Panc1 (cell line): ENCODE results near the gene SCYL1. TPM values are rescaled to one million over a fixed set of nuclear protein-coding genes. Genes with fewer than 3 reads are reported as not detected.

Experiments
- ATAC-seq: fragments of 200-7000 bp; cut with Tn5 transposase; 2 replicates; pipeline ENCODE4 v1.9.1; 2020; ENCODE audit warnings: mild to moderate bottlenecking, moderate library complexity
- BruUV-seq: library from RNA; stranded (reverse); fragments of 400-500 nt; replicated peaks from 2 replicates; lab custom pipeline; 2021; lab: Mats Ljungman, UMichigan
- CTCF ChIA-PET: fragments of 300-600 bp; sonication (Branson Sonifier 250); formaldehyde crosslinking; loops from one replicate; lab custom pipeline; 2022; ENCODE audit warnings: antibody characterized with exemption; lab: Charles Lee
- POLR2A ChIA-PET: fragments of 300-600 bp; sonication (Branson Sonifier 250); formaldehyde crosslinking; loops from one replicate; lab custom pipeline; 2022; ENCODE audit warnings: antibody characterized with exemption; lab: Charles Lee
- DNase-seq: peaks from one replicate; pipeline ENCODE4 v3.0.0-alpha.2; 2010; ENCODE audit warnings: low read depth, low spot score
- H3K27ac ChIP-seq: 2 replicates; pipeline ENCODE4 v1.5.1; 2011; ENCODE audit warnings: mild to moderate bottlenecking, low read length, inconsistent platforms
- H3K27me3 ChIP-seq: fragments of 200-500 bp; sonication (Bioruptor generic); 2 replicates; pipeline ENCODE4 v1.6.0; 2014; ENCODE audit warnings: low read length, inconsistent platforms; ENCODE audit not compliant: control insufficient read depth, insufficient read depth
- H3K36me3 ChIP-seq: fragments of 200-500 bp; sonication (Bioruptor generic); 2 replicates; pipeline ENCODE4 v1.5.1; 2014; ENCODE audit warnings: inconsistent platforms, mild to moderate bottlenecking, low read length, moderate library complexity; ENCODE audit not compliant: control insufficient read depth, insufficient read depth
- H3K4me1 ChIP-seq: 2 replicates; pipeline ENCODE4 v1.5.1; 2011; ENCODE audit warnings: inconsistent platforms, mild to moderate bottlenecking, low read length, moderate library complexity; ENCODE audit not compliant: control insufficient read depth, insufficient read depth
- H3K4me3 ChIP-seq, 2 experiments: 2 replicates each; pipeline ENCODE4 v1.5.1; 2011 to 2012; ENCODE audit warnings: low read depth in 2 of 2, low read length in 2 of 2, mild to moderate bottlenecking in 2 of 2, inconsistent platforms in 1 of 2, moderate library complexity in 1 of 2
- H3K9me3 ChIP-seq: fragments of 200-500 bp; sonication (Bioruptor generic); 2 replicates; pipeline ENCODE4 v1.5.1; 2014; ENCODE audit warnings: low read depth, mild to moderate bottlenecking, inconsistent platforms, low read length, moderate library complexity; ENCODE audit not compliant: control insufficient read depth, insufficient read depth
- POLR2AphosphoS5 ChIP-seq: IDR thresholded peaks from 2 replicates; pipeline ENCODE4 v1.6.1; 2012; ENCODE audit warnings: mild to moderate bottlenecking, low read depth, low read length, moderate library complexity
- SIN3A ChIP-seq: IDR thresholded peaks from 2 replicates; pipeline ENCODE4 v1.6.1; 2012; ENCODE audit warnings: low read depth, mild to moderate bottlenecking, low read length, moderate library complexity, borderline replicate concordance; ENCODE audit not compliant: insufficient read depth
- TCF7L2 ChIP-seq: IDR thresholded peaks from 2 replicates; pipeline ENCODE4 v1.6.1; 2011; ENCODE audit warnings: mild to moderate bottlenecking, low read depth, low read length, inconsistent platforms
- in situ Hi-C: cut with HindIII; loops from 2 replicates; pipeline ENCODE4 v1.10.0; 2016; ENCODE audit warnings: low sequenced_read_pairs, low pct_unique_long_range_greater_than_20kb
- intact Hi-C: fragments of 100-400 bp; cut with micrococcal nuclease; formaldehyde crosslinking; loops from one replicate; pipeline ENCODE4 v1.10.0; 2022; ENCODE audit not compliant: unreplicated experiment
- total RNA-seq: library from RNA; stranded (reverse); gene quantifications from one replicate; pipeline ENCODE4 v1.2.1, GENCODE V29; 2021; ENCODE audit not compliant: unreplicated experiment
- TF ChIP-seq, protein P1 (sequence below), 2 experiments: IDR thresholded peaks; 2 replicates each; pipeline ENCODE4 v1.6.1; 2011 to 2012; ENCODE audit warnings: low read depth in 2 of 2, control low read depth in 1 of 2, low read length in 1 of 2, mild to moderate bottlenecking in 1 of 2, moderate library complexity in 1 of 2; ENCODE audit not compliant: insufficient read depth in 1 of 2
- TF ChIP-seq, protein P2 (sequence below): fragments of 450-650 bp; IDR thresholded peaks from 2 replicates; pipeline ENCODE4 v1.5.1; 2017; ENCODE audit warnings: mild to moderate bottlenecking

SCYL1 gene
- total RNA-seq, 1 experiment from 2014 or later, result 117 TPM

DNA sequence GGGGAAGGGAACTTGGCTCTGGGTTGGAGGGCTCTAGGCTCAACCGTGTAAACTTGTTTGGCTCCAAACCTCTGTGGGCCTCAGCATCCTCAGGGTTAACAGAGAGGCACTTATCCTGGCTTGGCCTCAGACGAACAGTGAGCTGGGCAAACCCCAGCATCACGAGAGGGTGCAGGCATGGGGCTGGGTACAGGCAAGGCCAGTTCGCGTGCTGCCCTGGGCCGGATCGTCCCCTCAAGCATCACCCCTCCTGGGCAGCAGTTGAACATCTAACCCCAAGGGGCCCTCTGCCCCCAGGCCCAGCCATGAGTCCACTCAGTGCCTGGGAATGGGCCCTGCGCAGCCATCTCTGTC lies 52.9 kb downstream of the SCYL1 start:
- TF ChIP-seq, protein P1, sequence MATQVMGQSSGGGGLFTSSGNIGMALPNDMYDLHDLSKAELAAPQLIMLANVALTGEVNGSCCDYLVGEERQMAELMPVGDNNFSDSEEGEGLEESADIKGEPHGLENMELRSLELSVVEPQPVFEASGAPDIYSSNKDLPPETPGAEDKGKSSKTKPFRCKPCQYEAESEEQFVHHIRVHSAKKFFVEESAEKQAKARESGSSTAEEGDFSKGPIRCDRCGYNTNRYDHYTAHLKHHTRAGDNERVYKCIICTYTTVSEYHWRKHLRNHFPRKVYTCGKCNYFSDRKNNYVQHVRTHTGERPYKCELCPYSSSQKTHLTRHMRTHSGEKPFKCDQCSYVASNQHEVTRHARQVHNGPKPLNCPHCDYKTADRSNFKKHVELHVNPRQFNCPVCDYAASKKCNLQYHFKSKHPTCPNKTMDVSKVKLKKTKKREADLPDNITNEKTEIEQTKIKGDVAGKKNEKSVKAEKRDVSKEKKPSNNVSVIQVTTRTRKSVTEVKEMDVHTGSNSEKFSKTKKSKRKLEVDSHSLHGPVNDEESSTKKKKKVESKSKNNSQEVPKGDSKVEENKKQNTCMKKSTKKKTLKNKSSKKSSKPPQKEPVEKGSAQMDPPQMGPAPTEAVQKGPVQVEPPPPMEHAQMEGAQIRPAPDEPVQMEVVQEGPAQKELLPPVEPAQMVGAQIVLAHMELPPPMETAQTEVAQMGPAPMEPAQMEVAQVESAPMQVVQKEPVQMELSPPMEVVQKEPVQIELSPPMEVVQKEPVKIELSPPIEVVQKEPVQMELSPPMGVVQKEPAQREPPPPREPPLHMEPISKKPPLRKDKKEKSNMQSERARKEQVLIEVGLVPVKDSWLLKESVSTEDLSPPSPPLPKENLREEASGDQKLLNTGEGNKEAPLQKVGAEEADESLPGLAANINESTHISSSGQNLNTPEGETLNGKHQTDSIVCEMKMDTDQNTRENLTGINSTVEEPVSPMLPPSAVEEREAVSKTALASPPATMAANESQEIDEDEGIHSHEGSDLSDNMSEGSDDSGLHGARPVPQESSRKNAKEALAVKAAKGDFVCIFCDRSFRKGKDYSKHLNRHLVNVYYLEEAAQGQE (IDR thresholded peaks at IDR 0.05; ENCODE audit: insufficient read depth in 1 of 2, low read depth in 2 of 2, low read length in 1 of 2), result no peak
- no peak for TF ChIP-seq POLR2AphosphoS5
- TF ChIP-seq, protein P2, sequence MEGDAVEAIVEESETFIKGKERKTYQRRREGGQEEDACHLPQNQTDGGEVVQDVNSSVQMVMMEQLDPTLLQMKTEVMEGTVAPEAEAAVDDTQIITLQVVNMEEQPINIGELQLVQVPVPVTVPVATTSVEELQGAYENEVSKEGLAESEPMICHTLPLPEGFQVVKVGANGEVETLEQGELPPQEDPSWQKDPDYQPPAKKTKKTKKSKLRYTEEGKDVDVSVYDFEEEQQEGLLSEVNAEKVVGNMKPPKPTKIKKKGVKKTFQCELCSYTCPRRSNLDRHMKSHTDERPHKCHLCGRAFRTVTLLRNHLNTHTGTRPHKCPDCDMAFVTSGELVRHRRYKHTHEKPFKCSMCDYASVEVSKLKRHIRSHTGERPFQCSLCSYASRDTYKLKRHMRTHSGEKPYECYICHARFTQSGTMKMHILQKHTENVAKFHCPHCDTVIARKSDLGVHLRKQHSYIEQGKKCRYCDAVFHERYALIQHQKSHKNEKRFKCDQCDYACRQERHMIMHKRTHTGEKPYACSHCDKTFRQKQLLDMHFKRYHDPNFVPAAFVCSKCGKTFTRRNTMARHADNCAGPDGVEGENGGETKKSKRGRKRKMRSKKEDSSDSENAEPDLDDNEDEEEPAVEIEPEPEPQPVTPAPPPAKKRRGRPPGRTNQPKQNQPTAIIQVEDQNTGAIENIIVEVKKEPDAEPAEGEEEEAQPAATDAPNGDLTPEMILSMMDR, result no peak
- TF ChIP-seq SIN3A, result no peak
- TF ChIP-seq TCF7L2, result no peak
- H3K27me3 ChIP-seq, result no peaks in the 10 kb centered on the region
- H3K4me1 ChIP-seq, result peaks cover 39% of the 10 kb centered on the region
- BruUV-seq, result no TSS peak
- H3K9me3 ChIP-seq, result no peaks in the 10 kb centered on the region
- in situ Hi-C loops (no loop called here), intact Hi-C loops (loop anchor here (2.0 kb wide), 1 partner anchor 37 kb away; the partner anchor contains the start of genes MAP3K11 and PCNX3)
- H3K36me3 ChIP-seq, result no peaks in the 10 kb centered on the region; the same call in 1 of the 2 replicates
- POLR2A ChIA-PET, result no interaction called here
- H3K27ac ChIP-seq, result peak overlapping the region; percentile 94
- CTCF ChIA-PET, result no interaction called here
- ATAC-seq (peak; percentile 1), DNase-seq (no peak)
- H3K4me3 ChIP-seq, result peak overlapping the region; percentile 80 to 93

DNA sequence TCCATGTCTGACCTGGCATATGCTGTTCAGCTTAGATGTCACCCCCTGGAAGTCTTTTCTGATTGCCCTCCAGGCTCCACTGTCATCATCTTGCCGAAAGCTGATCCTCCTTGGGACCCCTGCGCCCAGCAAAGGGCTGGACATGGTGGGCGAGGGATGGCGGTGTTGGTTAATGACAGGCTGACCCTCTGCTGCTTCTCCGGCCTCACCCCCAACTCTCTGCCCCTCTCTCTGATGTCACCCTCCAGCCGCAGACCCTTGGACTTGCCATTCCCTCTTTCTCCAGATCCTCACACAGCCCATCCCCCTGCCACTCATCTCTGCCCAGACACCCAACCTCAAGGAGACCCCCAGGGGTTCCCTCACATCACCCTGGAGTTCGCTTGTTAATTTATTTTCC lies 53.3 kb downstream of the SCYL1 start:
- H3K4me1 ChIP-seq, result peaks cover 37% of the 10 kb centered on the region
- ATAC-seq (no peak), DNase-seq (no peak)
- POLR2A ChIA-PET, result no interaction called here
- no TSS peak for BruUV-seq
- in situ Hi-C loops (no loop called here), intact Hi-C loops (no loop called here)
- H3K4me3 ChIP-seq, result peak overlapping the region in 1 of 2 experiments; percentile 80; a peak in 2 of 4 replicates
- H3K27ac ChIP-seq, result peak overlapping the region; percentile 94
- H3K27me3 ChIP-seq, result no peaks in the 10 kb centered on the region
- CTCF ChIA-PET, result no interaction called here
- TF ChIP-seq, protein P1 (IDR thresholded peaks at IDR 0.05; ENCODE audit: insufficient read depth in 1 of 2, low read depth in 2 of 2, low read length in 1 of 2), result no peak
- TF ChIP-seq SIN3A, result no peak
- no peak for TF ChIP-seq POLR2AphosphoS5
- TF ChIP-seq TCF7L2, result no peak
- H3K36me3 ChIP-seq, result no peaks in the 10 kb centered on the region; the same call in 1 of the 2 replicates
- H3K9me3 ChIP-seq, result no peaks in the 10 kb centered on the region
